Vagina (tissue), 2 donors: ENCODE measurements around the gene ARID1B. TPM values are rescaled to one million over a fixed set of nuclear protein-coding genes. Genes with fewer than 3 reads are reported as not detected.

ENCODE experiments used
- DNase-seq, 2 donors: peaks; one replicate each; pipeline ENCODE4 v3.0.0-alpha.2; 2017; ENCODE audit errors: extremely low spot score in 2 of 2
- H3K27ac ChIP-seq: fragments of 200-600 bp; sonication (generic); one replicate; pipeline ENCODE4 v1.5.1; 2019
- H3K27me3 ChIP-seq: fragments of 200-600 bp; sonication (generic); one replicate; pipeline ENCODE4 v1.5.1; 2019
- H3K36me3 ChIP-seq, 2 donors: fragments of 200-600 bp; sonication (generic); one replicate each; pipeline ENCODE4 v1.5.1; 2017 to 2019
- H3K4me1 ChIP-seq: fragments of 200-600 bp; sonication (generic); one replicate; pipeline ENCODE4 v1.5.1; 2019
- H3K4me3 ChIP-seq, 2 donors: fragments of 200-600 bp; sonication (generic); 1 replicate in 1 of 2; 2 replicates in 1 of 2; pipeline ENCODE4 v1.5.1; 2016 to 2019
- H3K9me3 ChIP-seq: fragments of 200-600 bp; sonication (generic); one replicate; pipeline ENCODE4 v1.5.1; 2019
- POLR2A ChIP-seq, 2 donors: fragments of 450-650 bp; IDR thresholded peaks; one replicate each; pipeline ENCODE4 v1.6.1; 2017; ENCODE audit warnings: antibody characterized with exemption in 2 of 2, mild to moderate bottlenecking in 2 of 2, moderate library complexity in 2 of 2
- POLR2AphosphoS5 ChIP-seq, 2 donors: sonication (generic); formaldehyde crosslinking; IDR thresholded peaks; one replicate each; pipeline ENCODE4 v1.9.0; 2017; ENCODE audit warnings: antibody characterized with exemption in 2 of 2, mild to moderate bottlenecking in 2 of 2, low read depth in 1 of 2; ENCODE audit not compliant: insufficient read depth in 1 of 2
- intact Hi-C: fragments of 100-400 bp; cut with DNase I; formaldehyde crosslinking; loops from one replicate; pipeline ENCODE4 v1.15.1; 2023
- total RNA-seq: library from RNA; depleted of rRNA; stranded (reverse); fragments of >200 nt; gene quantifications from one replicate; pipeline ENCODE4 v1.2.3, GENCODE V29; 2016
- TF ChIP-seq, protein P1 (sequence below), 3 experiments: fragments of 450-650 bp in 2 of 3; fragments of 200-600 bp in 1 of 3; sonication (generic) in 1 of 3; IDR thresholded peaks; one replicate each; pipeline ENCODE4 v1.5.1; 2017 to 2019; ENCODE audit warnings: antibody characterized with exemption in 3 of 3, mild to moderate bottlenecking in 2 of 3, moderate library complexity in 2 of 3

The ARID1B gene
- total RNA-seq, 1 donor from 2014 or later, result 141 TPM

DNA sequence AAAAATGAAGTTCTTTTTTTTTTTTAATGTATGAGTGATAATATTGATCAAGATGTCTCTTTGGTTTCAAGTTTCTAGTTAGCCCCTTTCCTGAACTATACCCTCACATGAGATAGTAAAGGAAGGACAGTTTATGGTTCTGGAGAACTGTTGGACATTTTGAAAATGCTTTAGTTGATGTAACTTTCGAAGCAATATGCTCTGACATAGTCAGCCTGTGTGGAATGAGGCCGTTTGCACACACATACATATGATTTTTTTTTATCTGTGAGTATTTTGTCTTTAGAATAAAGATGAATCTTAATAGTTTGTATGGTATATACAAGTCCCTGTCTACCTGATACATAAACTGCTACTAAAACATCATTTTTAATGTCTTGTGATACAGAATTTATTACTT lies 177.0 kb downstream of the ARID1B start:
- DNase-seq, result no peak
- no peaks in the 10 kb centered on the region for H3K36me3 ChIP-seq
- H3K9me3 ChIP-seq, result no peaks in the 10 kb centered on the region
- H3K27ac ChIP-seq, result peak overlapping the region; percentile 56
- peaks cover 78% of the 10 kb centered on the region for H3K4me1 ChIP-seq
- intact Hi-C loops, result no loop called here
- no peak overlapping the region for H3K4me3 ChIP-seq
- no peaks in the 10 kb centered on the region for H3K27me3 ChIP-seq
- TF ChIP-seq POLR2AphosphoS5 (IDR thresholded peaks at IDR 0.05; ENCODE audit: insufficient read depth in 1 of 2, low read depth in 1 of 2) (no peak), POLR2A (IDR thresholded peaks at IDR 0.05) (no peak)
- TF ChIP-seq, protein P1, sequence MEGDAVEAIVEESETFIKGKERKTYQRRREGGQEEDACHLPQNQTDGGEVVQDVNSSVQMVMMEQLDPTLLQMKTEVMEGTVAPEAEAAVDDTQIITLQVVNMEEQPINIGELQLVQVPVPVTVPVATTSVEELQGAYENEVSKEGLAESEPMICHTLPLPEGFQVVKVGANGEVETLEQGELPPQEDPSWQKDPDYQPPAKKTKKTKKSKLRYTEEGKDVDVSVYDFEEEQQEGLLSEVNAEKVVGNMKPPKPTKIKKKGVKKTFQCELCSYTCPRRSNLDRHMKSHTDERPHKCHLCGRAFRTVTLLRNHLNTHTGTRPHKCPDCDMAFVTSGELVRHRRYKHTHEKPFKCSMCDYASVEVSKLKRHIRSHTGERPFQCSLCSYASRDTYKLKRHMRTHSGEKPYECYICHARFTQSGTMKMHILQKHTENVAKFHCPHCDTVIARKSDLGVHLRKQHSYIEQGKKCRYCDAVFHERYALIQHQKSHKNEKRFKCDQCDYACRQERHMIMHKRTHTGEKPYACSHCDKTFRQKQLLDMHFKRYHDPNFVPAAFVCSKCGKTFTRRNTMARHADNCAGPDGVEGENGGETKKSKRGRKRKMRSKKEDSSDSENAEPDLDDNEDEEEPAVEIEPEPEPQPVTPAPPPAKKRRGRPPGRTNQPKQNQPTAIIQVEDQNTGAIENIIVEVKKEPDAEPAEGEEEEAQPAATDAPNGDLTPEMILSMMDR (IDR thresholded peaks at IDR 0.05), result no peak

DNA sequence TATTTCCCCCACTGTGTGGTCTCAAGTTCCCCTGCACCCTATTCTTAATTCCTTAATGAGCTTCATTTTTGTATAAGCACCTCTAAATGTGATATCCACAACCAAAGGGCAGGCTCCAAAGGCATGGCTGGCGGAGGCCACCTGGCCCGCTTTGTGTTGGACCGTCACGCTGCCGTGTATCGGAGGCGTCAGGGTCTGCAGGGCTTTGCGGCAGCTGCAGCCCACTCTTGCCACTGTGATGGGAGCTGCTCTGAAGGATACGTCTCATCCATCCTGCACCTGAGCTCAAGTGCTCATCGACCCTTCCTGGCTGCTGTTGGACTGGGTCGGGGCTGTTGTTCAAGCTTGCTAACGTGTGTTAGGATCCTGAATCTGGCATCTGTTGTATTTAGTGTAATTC lies 177.6 kb downstream of the ARID1B start:
- no peak for TF ChIP-seq POLR2AphosphoS5 (IDR thresholded peaks at IDR 0.05; ENCODE audit: insufficient read depth in 1 of 2, low read depth in 1 of 2)
- TF ChIP-seq POLR2A (IDR thresholded peaks at IDR 0.05), result no peak
- TF ChIP-seq, protein P1 (IDR thresholded peaks at IDR 0.05), result no peak
- H3K4me1 ChIP-seq, result peaks cover 71% of the 10 kb centered on the region
- H3K27ac ChIP-seq, result peak overlapping the region; percentile 56
- no peaks in the 10 kb centered on the region for H3K9me3 ChIP-seq
- no peaks in the 10 kb centered on the region for H3K36me3 ChIP-seq
- DNase-seq, result no peak
- intact Hi-C loops, result no loop called here
- H3K4me3 ChIP-seq, result no peak overlapping the region
- H3K27me3 ChIP-seq, result no peaks in the 10 kb centered on the region

DNA sequence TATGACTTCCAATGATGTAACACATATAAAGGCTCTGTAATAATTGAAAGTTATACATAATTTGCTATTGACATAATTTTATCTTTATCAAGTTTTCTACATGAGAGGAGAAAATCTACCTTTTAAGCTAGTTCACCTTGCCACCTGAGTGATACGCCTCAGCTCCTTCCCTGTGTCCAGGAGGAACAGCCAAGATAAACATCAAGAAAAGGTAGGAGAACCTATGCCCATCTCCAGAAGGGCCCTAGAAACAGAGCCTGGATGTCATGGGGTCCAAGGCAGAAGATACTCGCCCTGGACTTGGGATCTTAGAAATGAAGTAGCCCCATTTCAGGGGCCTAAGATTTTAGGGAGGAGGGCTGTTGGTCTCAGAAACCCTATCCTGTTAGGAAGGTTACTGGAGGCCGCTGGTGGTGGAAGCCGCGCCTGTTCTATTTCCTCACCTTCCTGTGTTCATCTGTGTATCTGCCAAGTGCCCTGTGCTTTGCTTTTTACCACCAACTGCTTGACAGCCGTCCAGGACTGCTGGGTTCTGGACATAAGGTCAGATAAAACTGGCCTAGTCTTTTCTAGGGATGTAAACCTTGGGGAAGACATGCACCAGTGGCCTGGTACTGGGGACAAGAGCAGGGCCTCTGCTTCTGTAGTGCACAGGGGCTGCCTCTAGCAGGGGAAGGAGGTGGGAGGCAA lies 178.5 kb downstream of the ARID1B start:
- Histone ChIP-seq H3K27me3 (no peaks in the 10 kb centered on the region), H3K36me3 (no peaks in the 10 kb centered on the region), H3K27ac (peak overlapping the region; percentile 56), H3K4me1 (peaks cover 66% of the 10 kb centered on the region), H3K4me3 (no peak overlapping the region), H3K9me3 (no peaks in the 10 kb centered on the region)
- no peak for DNase-seq
- intact Hi-C loops, result no loop called here
- TF ChIP-seq POLR2A (IDR thresholded peaks at IDR 0.05), result no peak
- no peak for TF ChIP-seq POLR2AphosphoS5 (IDR thresholded peaks at IDR 0.05; ENCODE audit: insufficient read depth in 1 of 2, low read depth in 1 of 2)
- TF ChIP-seq, protein P1 (IDR thresholded peaks at IDR 0.05), result no peak

DNA sequence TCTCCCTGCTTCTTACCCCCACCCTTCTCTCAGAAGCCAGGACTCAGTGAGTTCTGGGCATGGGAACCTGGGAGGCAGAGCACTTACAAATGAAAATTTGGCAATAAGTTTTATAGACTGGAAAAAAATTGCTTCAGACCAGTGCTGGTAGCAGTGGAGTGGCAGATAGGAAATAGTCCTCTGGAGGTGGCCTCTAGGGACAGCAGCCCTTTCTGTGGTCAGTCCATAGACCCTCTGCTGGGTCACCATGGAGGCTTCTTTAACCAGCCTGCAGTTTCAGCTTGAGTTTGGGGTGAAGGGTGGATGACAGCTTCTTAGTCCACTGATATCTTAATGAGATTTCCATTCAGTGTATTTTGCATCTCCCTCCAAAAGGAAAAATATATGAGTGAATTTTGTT lies 179.1 kb downstream of the ARID1B start:
- H3K27me3 ChIP-seq, result no peaks in the 10 kb centered on the region
- TF ChIP-seq POLR2A (IDR thresholded peaks at IDR 0.05), result no peak
- TF ChIP-seq, protein P1 (IDR thresholded peaks at IDR 0.05), result no peak
- TF ChIP-seq POLR2AphosphoS5 (IDR thresholded peaks at IDR 0.05; ENCODE audit: insufficient read depth in 1 of 2, low read depth in 1 of 2), result no peak
- no peaks in the 10 kb centered on the region for H3K36me3 ChIP-seq
- peaks cover 60% of the 10 kb centered on the region for H3K4me1 ChIP-seq
- no peak for DNase-seq
- no peaks in the 10 kb centered on the region for H3K9me3 ChIP-seq
- peak overlapping the region; percentile 56 for H3K27ac ChIP-seq
- no peak overlapping the region for H3K4me3 ChIP-seq
- intact Hi-C loops, result no loop called here

DNA sequence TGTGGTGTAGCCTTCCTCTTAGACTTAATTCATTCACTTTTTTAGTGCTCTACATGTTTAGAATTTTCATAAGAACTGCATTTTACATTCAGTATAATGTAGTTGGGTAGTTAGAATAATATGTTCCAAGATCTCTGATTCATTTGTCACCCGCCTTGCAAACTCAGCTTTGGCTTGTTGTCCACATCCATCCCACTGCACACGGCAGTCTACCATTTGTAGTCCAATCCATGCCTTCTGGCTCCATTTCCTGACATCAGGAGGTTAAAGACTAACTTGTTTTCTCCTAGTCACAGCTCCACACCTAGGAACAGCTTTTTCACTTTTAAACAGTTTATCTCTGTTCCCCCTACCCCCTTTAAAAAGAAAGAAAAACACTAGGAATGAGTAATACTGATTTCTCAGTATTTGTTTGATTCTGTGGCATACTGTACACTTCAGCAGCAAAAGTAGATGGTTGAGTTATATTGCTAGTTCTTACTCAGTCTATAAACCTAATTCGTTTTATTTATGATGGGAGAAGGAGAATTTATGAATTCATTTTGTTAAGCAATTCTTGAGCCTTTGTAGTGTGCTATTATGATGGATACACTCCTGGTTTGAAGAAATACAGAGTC lies 180.9 kb downstream of the ARID1B start:
- H3K4me1 ChIP-seq, result peaks cover 43% of the 10 kb centered on the region
- no peaks in the 10 kb centered on the region for H3K27me3 ChIP-seq
- peak overlapping the region; percentile 1 for H3K27ac ChIP-seq
- no peaks in the 10 kb centered on the region for H3K9me3 ChIP-seq
- TF ChIP-seq POLR2A (IDR thresholded peaks at IDR 0.05), result no peak
- TF ChIP-seq, protein P1 (IDR thresholded peaks at IDR 0.05), result no peak
- TF ChIP-seq POLR2AphosphoS5 (IDR thresholded peaks at IDR 0.05; ENCODE audit: insufficient read depth in 1 of 2, low read depth in 1 of 2), result no peak
- no peak overlapping the region for H3K4me3 ChIP-seq
- H3K36me3 ChIP-seq, result no peaks in the 10 kb centered on the region
- no peak for DNase-seq
- intact Hi-C loops, result no loop called here
